ENCODE measurements around the gene KCNQ1. TPM values are rescaled to one million over a fixed set of nuclear protein-coding genes. Genes with fewer than 3 reads are reported as not detected.

The KCNQ1 gene
- total and polyA plus RNA-seq, 2 donors (not counting 1 experiment from before 2014, with no cell fraction given), result not detected

DNA sequence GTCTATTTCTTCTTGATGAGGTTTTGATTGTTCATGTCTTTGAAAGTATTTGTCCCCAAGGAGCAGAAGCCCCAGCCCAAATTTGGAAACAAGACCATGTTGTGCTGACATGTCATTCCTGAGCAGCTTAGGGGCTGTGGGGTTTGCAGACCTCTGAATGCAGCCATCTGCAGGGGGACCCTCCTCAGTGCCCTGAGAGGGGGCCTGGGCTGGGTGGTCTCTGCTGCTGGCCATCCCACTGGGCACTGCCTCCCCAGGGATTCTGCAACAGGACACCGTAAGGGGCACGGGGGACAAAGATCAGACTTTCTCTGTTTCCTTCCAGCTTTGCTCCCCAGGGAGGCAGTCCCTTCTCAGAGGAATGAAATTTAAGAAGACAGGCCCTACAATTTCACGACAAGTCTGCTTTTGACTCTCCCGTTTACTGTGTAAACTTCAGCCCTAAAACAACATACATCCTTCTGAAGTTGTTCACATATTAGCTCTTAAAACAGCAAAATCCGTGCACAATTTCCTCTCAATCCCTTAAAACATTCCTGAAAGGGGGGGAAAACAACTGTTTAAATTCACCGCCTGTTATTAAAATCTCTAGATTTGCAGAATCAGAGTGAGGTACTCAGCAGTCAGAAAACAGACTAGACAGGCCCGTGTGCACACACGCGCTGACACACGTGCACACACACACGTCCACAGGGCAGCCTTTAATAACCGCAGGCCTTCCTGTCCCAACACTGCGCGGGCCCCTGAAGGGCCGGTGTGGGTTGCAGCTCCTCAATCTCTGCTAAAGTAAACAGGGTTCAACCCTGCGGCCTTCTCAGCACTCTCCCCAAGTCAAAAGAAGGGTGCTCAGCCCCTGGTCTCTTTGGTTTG lies 109.8 kb downstream of the KCNQ1 start:
- Histone ChIP-seq H3K36me3 (ENCODE audit: control insufficient read depth, insufficient read depth, low read length) (no peaks in the 10 kb centered on the region), H3K4me1 (ENCODE audit: control insufficient read depth, extremely low read depth, insufficient read depth, low read length) (no peaks in the 10 kb centered on the region), H3K4me3 (replicated peaks in 1 of 4; ENCODE audit: control extremely low read depth in 1 of 4, insufficient read depth in 1 of 4, low read depth in 3 of 4, low read length in 4 of 4) (no peak overlapping the region), H3K9ac (ENCODE audit: insufficient read depth, low read length) (no peak overlapping the region), H3K9me3 (ENCODE audit: control insufficient read depth, insufficient read depth, low read depth, low read length) (no peaks in the 10 kb centered on the region), H4K20me1 (ENCODE audit: control insufficient read depth, extremely low read depth, insufficient read depth, low read length) (no peaks in the 10 kb centered on the region), H3K27ac (ENCODE audit: insufficient read depth, low read length) (no peak overlapping the region), H3K27me3 (ENCODE audit: control insufficient read depth, insufficient read depth, low read length) (peaks cover 9% of the 10 kb centered on the region), H3K4me2 (ENCODE audit: extremely low read depth, insufficient read depth, low read length) (no peak overlapping the region), H3K79me2 (ENCODE audit: control insufficient read depth, insufficient read depth, low read length) (no peaks in the 10 kb centered on the region), H2AFZ (ENCODE audit: low read length) (no peak overlapping the region)
- DNase-seq (ENCODE audit: low read depth in 2 of 2), result no peak
- TF ChIP-seq EZH2 (IDR thresholded peaks at IDR 0.05; ENCODE audit: low read length, missing control alignments), result no peak
- TF ChIP-seq, protein P1, sequence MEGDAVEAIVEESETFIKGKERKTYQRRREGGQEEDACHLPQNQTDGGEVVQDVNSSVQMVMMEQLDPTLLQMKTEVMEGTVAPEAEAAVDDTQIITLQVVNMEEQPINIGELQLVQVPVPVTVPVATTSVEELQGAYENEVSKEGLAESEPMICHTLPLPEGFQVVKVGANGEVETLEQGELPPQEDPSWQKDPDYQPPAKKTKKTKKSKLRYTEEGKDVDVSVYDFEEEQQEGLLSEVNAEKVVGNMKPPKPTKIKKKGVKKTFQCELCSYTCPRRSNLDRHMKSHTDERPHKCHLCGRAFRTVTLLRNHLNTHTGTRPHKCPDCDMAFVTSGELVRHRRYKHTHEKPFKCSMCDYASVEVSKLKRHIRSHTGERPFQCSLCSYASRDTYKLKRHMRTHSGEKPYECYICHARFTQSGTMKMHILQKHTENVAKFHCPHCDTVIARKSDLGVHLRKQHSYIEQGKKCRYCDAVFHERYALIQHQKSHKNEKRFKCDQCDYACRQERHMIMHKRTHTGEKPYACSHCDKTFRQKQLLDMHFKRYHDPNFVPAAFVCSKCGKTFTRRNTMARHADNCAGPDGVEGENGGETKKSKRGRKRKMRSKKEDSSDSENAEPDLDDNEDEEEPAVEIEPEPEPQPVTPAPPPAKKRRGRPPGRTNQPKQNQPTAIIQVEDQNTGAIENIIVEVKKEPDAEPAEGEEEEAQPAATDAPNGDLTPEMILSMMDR (conservative IDR thresholded peaks at IDR 0.05 in 1 of 2, IDR thresholded peaks at IDR 0.05 in 1 of 2; ENCODE audit: low read depth in 1 of 2, low read length in 2 of 2), result no peak

- H3K27me3 ChIP-seq (ENCODE audit: control insufficient read depth, insufficient read depth, low read length), result peaks cover 7% of the 10 kb centered on the region
Measured at GRCh38 chr11:2555336-2555735, 110.5 kb downstream of the KCNQ1 start.

DNA sequence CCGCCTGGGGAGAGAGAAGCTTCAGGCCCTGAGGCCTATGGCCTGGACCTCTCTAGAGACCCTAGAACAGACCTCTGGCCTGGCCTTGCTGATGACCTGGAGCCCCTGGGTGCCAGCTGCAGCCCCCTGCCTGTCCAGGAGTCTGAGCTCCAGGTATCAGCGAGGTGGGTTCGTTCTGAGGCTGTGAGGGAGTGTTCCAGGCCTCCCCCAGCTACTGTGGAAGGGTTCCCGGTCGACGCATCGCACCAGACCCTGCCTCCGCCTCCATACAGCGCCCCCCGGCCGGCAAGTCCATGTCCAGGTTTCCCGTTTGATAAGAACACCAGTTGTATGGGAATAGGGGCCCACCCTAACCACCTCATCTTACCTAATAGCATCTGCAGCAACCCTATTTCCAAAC lies 111.1 kb downstream of the KCNQ1 start:
- Histone ChIP-seq H3K36me3 (ENCODE audit: control insufficient read depth, insufficient read depth, low read length) (no peaks in the 10 kb centered on the region), H3K9ac (ENCODE audit: insufficient read depth, low read length) (no peak overlapping the region)

More at GRCh38 chr11:2555336-2555735, 110.5 kb downstream of the KCNQ1 start:
- H3K4me1 ChIP-seq (ENCODE audit: control insufficient read depth, extremely low read depth, insufficient read depth, low read length), result no peaks in the 10 kb centered on the region
- H3K36me3 ChIP-seq (ENCODE audit: control insufficient read depth, insufficient read depth, low read length), result no peaks in the 10 kb centered on the region
- H3K27ac ChIP-seq (ENCODE audit: insufficient read depth, low read length), result no peak overlapping the region
- no peak overlapping the region for H2AFZ ChIP-seq (ENCODE audit: low read length)
- H4K20me1 ChIP-seq (ENCODE audit: control insufficient read depth, extremely low read depth, insufficient read depth, low read length), result no peaks in the 10 kb centered on the region
- no peak for TF ChIP-seq EZH2 (IDR thresholded peaks at IDR 0.05; ENCODE audit: low read length, missing control alignments)
- H3K9ac ChIP-seq (ENCODE audit: insufficient read depth, low read length), result no peak overlapping the region
- DNase-seq (ENCODE audit: low read depth in 2 of 2), result no peak
- H3K4me3 ChIP-seq (replicated peaks in 1 of 4; ENCODE audit: control extremely low read depth in 1 of 4, insufficient read depth in 1 of 4, low read depth in 3 of 4, low read length in 4 of 4), result no peak overlapping the region
- H3K79me2 ChIP-seq (ENCODE audit: control insufficient read depth, insufficient read depth, low read length), result no peaks in the 10 kb centered on the region
- no peak overlapping the region for H3K4me2 ChIP-seq (ENCODE audit: extremely low read depth, insufficient read depth, low read length)
- H3K9me3 ChIP-seq (ENCODE audit: control insufficient read depth, insufficient read depth, low read depth, low read length), result no peaks in the 10 kb centered on the region

More for the DNA sequence above, 111.1 kb downstream of the KCNQ1 start:
- H3K27me3 ChIP-seq (ENCODE audit: control insufficient read depth, insufficient read depth, low read length), result peaks cover 3% of the 10 kb centered on the region
- no peak overlapping the region for H3K4me3 ChIP-seq (replicated peaks in 1 of 4; ENCODE audit: control extremely low read depth in 1 of 4, insufficient read depth in 1 of 4, low read depth in 3 of 4, low read length in 4 of 4)
- no peaks in the 10 kb centered on the region for H3K9me3 ChIP-seq (ENCODE audit: control insufficient read depth, insufficient read depth, low read depth, low read length)
- no peaks in the 10 kb centered on the region for H4K20me1 ChIP-seq (ENCODE audit: control insufficient read depth, extremely low read depth, insufficient read depth, low read length)
- H3K4me2 ChIP-seq (ENCODE audit: extremely low read depth, insufficient read depth, low read length), result no peak overlapping the region
- TF ChIP-seq, protein P1 (conservative IDR thresholded peaks at IDR 0.05 in 1 of 2, IDR thresholded peaks at IDR 0.05 in 1 of 2; ENCODE audit: low read depth in 1 of 2, low read length in 2 of 2), result no peak
- TF ChIP-seq EZH2 (IDR thresholded peaks at IDR 0.05; ENCODE audit: low read length, missing control alignments), result no peak
- H2AFZ ChIP-seq (ENCODE audit: low read length), result no peak overlapping the region
- no peak for DNase-seq (ENCODE audit: low read depth in 2 of 2)
- no peaks in the 10 kb centered on the region for H3K4me1 ChIP-seq (ENCODE audit: control insufficient read depth, extremely low read depth, insufficient read depth, low read length)
- H3K27ac ChIP-seq (ENCODE audit: insufficient read depth, low read length), result no peak overlapping the region
- no peaks in the 10 kb centered on the region for H3K79me2 ChIP-seq (ENCODE audit: control insufficient read depth, insufficient read depth, low read length)

Data from fibroblast of lung (primary cell).